Adrenal gland (tissue), 5 donors: ENCODE data around the gene ENDOD1.
"Not testable (repeated sequence)": the region's sequence is repeated elsewhere in the genome, so short reads cannot be mapped to it uniquely, and the experiment has no call there.

Experiments used
- POLR2A ChIP-seq, 2 donors: fragments of 450-650 bp; IDR thresholded peaks; one replicate each; pipeline ENCODE4 v1.6.1; 2017; ENCODE audit warnings: antibody characterized with exemption in 2 of 2, mild to moderate bottlenecking in 2 of 2, moderate library complexity in 1 of 2
- TF ChIP-seq, protein P1 (sequence below), 6 experiments: fragments of 450-650 bp in 4 of 6; fragments of 200-600 bp in 2 of 6; sonication (generic) in 1 of 6; IDR thresholded peaks; 1 replicate in 5 of 6; 2 replicates in 1 of 6; pipeline versions ENCODE4 v1.5.1 to v1.8.0; 2016 to 2021; ENCODE audit warnings: antibody characterized with exemption in 6 of 6, mild to moderate bottlenecking in 2 of 6, moderate library complexity in 1 of 6
- donor health status: DM: no; HTN: no; CAD: no.

DNA sequence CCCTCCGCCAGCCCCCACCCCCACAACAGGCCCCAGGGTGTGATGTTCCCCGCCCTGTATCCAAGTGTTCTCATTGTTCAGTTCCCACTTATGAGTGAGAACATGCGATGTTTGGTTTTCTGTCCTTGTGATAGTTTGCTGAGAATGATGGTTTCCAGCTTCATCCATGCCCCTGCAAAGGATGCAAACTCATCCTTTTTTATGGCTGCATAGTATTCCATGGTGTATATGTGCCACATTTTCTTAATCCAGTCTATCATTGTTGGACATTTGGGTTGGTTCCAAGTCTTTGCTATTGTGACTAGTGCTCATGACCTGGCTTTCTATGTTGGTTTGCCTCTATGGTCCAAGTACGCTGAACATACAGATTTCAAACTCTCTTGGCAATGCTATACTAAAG is 47.1 kb downstream of the ENDOD1 start:
- TF ChIP-seq, protein P1, sequence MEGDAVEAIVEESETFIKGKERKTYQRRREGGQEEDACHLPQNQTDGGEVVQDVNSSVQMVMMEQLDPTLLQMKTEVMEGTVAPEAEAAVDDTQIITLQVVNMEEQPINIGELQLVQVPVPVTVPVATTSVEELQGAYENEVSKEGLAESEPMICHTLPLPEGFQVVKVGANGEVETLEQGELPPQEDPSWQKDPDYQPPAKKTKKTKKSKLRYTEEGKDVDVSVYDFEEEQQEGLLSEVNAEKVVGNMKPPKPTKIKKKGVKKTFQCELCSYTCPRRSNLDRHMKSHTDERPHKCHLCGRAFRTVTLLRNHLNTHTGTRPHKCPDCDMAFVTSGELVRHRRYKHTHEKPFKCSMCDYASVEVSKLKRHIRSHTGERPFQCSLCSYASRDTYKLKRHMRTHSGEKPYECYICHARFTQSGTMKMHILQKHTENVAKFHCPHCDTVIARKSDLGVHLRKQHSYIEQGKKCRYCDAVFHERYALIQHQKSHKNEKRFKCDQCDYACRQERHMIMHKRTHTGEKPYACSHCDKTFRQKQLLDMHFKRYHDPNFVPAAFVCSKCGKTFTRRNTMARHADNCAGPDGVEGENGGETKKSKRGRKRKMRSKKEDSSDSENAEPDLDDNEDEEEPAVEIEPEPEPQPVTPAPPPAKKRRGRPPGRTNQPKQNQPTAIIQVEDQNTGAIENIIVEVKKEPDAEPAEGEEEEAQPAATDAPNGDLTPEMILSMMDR (IDR thresholded peaks at IDR 0.05) = not testable (repeated sequence)
- not testable (repeated sequence) for TF ChIP-seq POLR2A (IDR thresholded peaks at IDR 0.05)
